Stomach (tissue), 9 donors: Measurements from ENCODE around the gene MYO5B. TPM values are rescaled to one million over a fixed set of nuclear protein-coding genes. Genes with fewer than 3 reads are reported as not detected.

Experiments
- DNase-seq, 2 donors: peaks; one replicate each; pipeline versions ENCODE4 v3.0.0 to v3.0.0-alpha.2; 2013 to 2019
- H3K27ac ChIP-seq, 5 donors: fragments of 200-600 bp in 4 of 5; sonication (generic) in 4 of 5; one replicate each; pipeline ENCODE4 v1.5.1; 2013 to 2019; ENCODE audit warnings: mild to moderate bottlenecking in 1 of 5, moderate library complexity in 1 of 5
- H3K27me3 ChIP-seq, 3 donors: fragments of 200-600 bp; sonication (generic); one replicate each; pipeline ENCODE4 v1.5.1; 2017 to 2019; ENCODE audit warnings: mixed run types in 1 of 3
- H3K36me3 ChIP-seq, 4 donors: fragments of 200-600 bp; sonication (generic); 1 replicate in 3 of 4; 2 replicates in 1 of 4; pipeline ENCODE4 v1.5.1; 2016 to 2019
- H3K4me1 ChIP-seq, 4 donors: fragments of 200-600 bp; sonication (generic); one replicate each; pipeline ENCODE4 v1.5.1; 2016 to 2019
- H3K4me3 ChIP-seq, 4 donors: fragments of 200-600 bp; sonication (generic) in 3 of 4; one replicate each; pipeline ENCODE4 v1.5.1; 2016 to 2019; ENCODE audit warnings: mild to moderate bottlenecking in 1 of 4
- H3K9me3 ChIP-seq, 4 donors: fragments of 200-600 bp; sonication (generic); one replicate each; pipeline ENCODE4 v1.5.1; 2016 to 2019
- CTCF ChIP-seq, 7 experiments: fragments of 450-650 bp in 4 of 7; fragments of 200-600 bp in 3 of 7; sonication (generic) in 3 of 7; IDR thresholded peaks; one replicate each; pipeline ENCODE4 v1.5.1; 2016 to 2019; ENCODE audit warnings: antibody characterized with exemption in 7 of 7, control low read depth in 2 of 7, mild to moderate bottlenecking in 1 of 7
- EP300 ChIP-seq: sonication (generic); formaldehyde crosslinking; IDR thresholded peaks from one replicate; pipeline ENCODE4 v1.6.1; 2017; ENCODE audit warnings: antibody characterized with exemption
- POLR2A ChIP-seq, 4 donors: fragments of 450-650 bp; IDR thresholded peaks; one replicate each; pipeline ENCODE4 v1.6.1; 2016; ENCODE audit warnings: antibody characterized with exemption in 4 of 4, control low read depth in 2 of 4, mild to moderate bottlenecking in 1 of 4, moderate library complexity in 1 of 4
- POLR2AphosphoS5 ChIP-seq, 3 donors: sonication (generic); formaldehyde crosslinking; IDR thresholded peaks; one replicate each; pipeline ENCODE4 v1.6.1; 2016; ENCODE audit warnings: antibody characterized with exemption in 3 of 3
- WGBS, 5 donors: extraction: QIAGEN DNeasy Blood & Tissue Kit in 3 of 5; methylation state at CpG; one replicate each; pipeline versions ENCODE4 v1.1.5 to v1.1.7; 2013 to 2018; 5-methylcytosine and 5-hydroxymethylcytosine counted together
- intact Hi-C: fragments of 100-400 bp; cut with DNase I; formaldehyde crosslinking; loops from one replicate; pipeline ENCODE4 v1.15.1; 2023; ENCODE audit warnings: low total_unique reads
- polyA plus RNA-seq, 3 donors: library from polyadenylated mRNA; stranded (reverse); fragments of 200-250 nt; gene quantifications; one replicate each; pipeline ENCODE4 v1.2.3, GENCODE V29; 2013
- total RNA-seq, 5 donors: library from RNA; depleted of rRNA; stranded (reverse); fragments of >200 nt; gene quantifications; one replicate each; pipeline versions ENCODE4 v1.1.0 to v1.2.3, GENCODE V29; 2014 to 2016
- donor health status: healthy with polysubstance abuse.
- donor health status: Bipolar disorder and iron deficiency.
- donor health status: healthy.

MYO5B gene
- total and polyA plus RNA-seq, 8 donors, result 13.6 to 224 (median 33.7) TPM

DNA sequence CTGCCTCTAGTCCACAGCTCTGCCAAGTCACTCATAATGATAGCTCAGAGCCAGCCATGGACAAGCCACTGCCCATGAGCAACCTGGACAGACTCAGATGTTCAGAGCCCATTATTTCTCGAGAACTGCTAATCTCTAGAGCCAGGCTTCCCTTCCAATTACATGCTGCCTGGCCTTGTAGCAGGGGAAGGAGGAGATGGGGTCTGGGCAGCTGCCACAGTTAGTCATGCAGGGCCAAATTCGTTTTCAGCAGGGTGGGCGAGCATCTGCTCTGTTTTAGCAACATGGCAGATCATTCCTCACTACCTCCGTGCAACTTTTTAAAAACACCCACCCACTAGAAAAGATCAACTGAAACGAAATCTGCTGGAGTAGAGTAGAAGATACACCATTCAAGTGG lies 141.8 kb downstream of the MYO5B start:
- Histone ChIP-seq H3K9me3 (no peaks in the 10 kb centered on the region), H3K36me3 (no peaks in the 10 kb centered on the region), H3K27ac (no peak overlapping the region), H3K27me3 (no peaks in the 10 kb centered on the region), H3K4me1 (no peaks in the 10 kb centered on the region), H3K4me3 (no peak overlapping the region)
- 66 to 88% (median 77%) methylated on average over 5 of the region's 5 CpGs for WGBS, 5 donors
- TF ChIP-seq POLR2A (IDR thresholded peaks at IDR 0.05) (no peak), POLR2AphosphoS5 (IDR thresholded peaks at IDR 0.05) (no peak), EP300 (no peak), CTCF (IDR thresholded peaks at IDR 0.05) (no peak)
- no peak for DNase-seq
- intact Hi-C loops, result no loop called here

- Histone ChIP-seq H3K27me3 (no peaks in the 10 kb centered on the region), H3K4me3 (no peak overlapping the region), H3K4me1 (no peaks in the 10 kb centered on the region), H3K9me3 (no peaks in the 10 kb centered on the region), H3K27ac (no peak overlapping the region), H3K36me3 (no peaks in the 10 kb centered on the region)
- TF ChIP-seq EP300 (no peak), POLR2A (IDR thresholded peaks at IDR 0.05) (no peak), POLR2AphosphoS5 (IDR thresholded peaks at IDR 0.05) (no peak), CTCF (IDR thresholded peaks at IDR 0.05) (no peak)
- peak in 1 of 2 donors; percentile 22 for DNase-seq
- intact Hi-C loops, result no loop called here
Observed at GRCh38 chr18:50051288-50051687, 143.7 kb downstream of the MYO5B start.

- no peaks in the 10 kb centered on the region for H3K27me3 ChIP-seq
- H3K36me3 ChIP-seq, result no peaks in the 10 kb centered on the region
- no peak overlapping the region for H3K4me3 ChIP-seq
- no peaks in the 10 kb centered on the region for H3K9me3 ChIP-seq
- 77 to 84% (median 81%) methylated on average over 4 of the region's 4 CpGs for whole genome bisulfite sequencing, 5 donors
- no peak overlapping the region for H3K27ac ChIP-seq
- no peak for TF ChIP-seq POLR2AphosphoS5 (IDR thresholded peaks at IDR 0.05)
- TF ChIP-seq EP300, result no peak
- TF ChIP-seq CTCF (IDR thresholded peaks at IDR 0.05), result no peak
- TF ChIP-seq POLR2A (IDR thresholded peaks at IDR 0.05), result no peak
- intact Hi-C loops, result no loop called here
- DNase-seq, result no peak
- H3K4me1 ChIP-seq, result no peaks in the 10 kb centered on the region
Observed at GRCh38 chr18:50045126-50045525, 149.8 kb downstream of the MYO5B start.

DNA sequence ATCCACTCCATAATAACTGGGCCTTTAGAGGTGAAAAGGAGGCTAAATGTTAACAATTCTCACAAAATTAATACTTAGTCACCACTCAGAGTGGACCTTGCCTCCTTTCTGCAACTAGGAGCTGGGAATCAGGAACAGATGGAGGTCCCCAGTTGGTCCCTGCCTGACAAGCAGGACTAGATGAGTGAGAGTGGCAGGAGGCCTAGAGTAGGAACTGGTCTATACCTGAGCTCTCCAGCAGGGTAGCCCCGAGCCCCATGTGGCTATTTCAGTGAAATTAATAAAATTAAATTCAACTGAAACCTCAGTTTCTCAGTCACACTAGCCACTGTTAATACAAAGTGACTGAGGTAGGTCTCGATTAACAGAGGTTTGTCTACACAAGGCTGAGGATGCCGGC lies 150.5 kb downstream of the MYO5B start:
- intact Hi-C loops, result no loop called here
- H3K4me1 ChIP-seq, result no peaks in the 10 kb centered on the region
- no peaks in the 10 kb centered on the region for H3K27me3 ChIP-seq
- H3K9me3 ChIP-seq, result no peaks in the 10 kb centered on the region
- 59 to 77% (median 75%) methylated on average over 3 of the region's 3 CpGs for WGBS, 5 donors
- no peak overlapping the region for H3K27ac ChIP-seq
- H3K36me3 ChIP-seq, result no peaks in the 10 kb centered on the region
- peak in 1 of 2 donors; percentile 23 for DNase-seq
- no peak for TF ChIP-seq CTCF (IDR thresholded peaks at IDR 0.05)
- TF ChIP-seq EP300, result no peak
- no peak for TF ChIP-seq POLR2A (IDR thresholded peaks at IDR 0.05)
- TF ChIP-seq POLR2AphosphoS5 (IDR thresholded peaks at IDR 0.05), result no peak
- no peak overlapping the region for H3K4me3 ChIP-seq
